Left renal pelvis (tissue), 4 donors: ENCODE measurements around the gene ANKFY1. TPM values are rescaled to one million over a fixed set of nuclear protein-coding genes. Genes with fewer than 3 reads are reported as not detected.

Experiments
- DNase-seq, 4 donors: peaks; one replicate each; pipeline ENCODE4 v3.0.0-alpha.2; 2013; ENCODE audit warnings: low read depth in 4 of 4, low spot score in 3 of 4
- polyA plus RNA-seq, 4 donors: library from polyadenylated mRNA; unstranded; fragments of 120-200 nt; gene quantifications; one replicate each; pipeline ENCODE4 v1.2.1, GENCODE V29; 2013; ENCODE audit not compliant: insufficient read length in 4 of 4

The ANKFY1 gene
- polyA plus RNA-seq, 4 donors = 46.0 to 51.8 (median 47.9) TPM

DNA sequence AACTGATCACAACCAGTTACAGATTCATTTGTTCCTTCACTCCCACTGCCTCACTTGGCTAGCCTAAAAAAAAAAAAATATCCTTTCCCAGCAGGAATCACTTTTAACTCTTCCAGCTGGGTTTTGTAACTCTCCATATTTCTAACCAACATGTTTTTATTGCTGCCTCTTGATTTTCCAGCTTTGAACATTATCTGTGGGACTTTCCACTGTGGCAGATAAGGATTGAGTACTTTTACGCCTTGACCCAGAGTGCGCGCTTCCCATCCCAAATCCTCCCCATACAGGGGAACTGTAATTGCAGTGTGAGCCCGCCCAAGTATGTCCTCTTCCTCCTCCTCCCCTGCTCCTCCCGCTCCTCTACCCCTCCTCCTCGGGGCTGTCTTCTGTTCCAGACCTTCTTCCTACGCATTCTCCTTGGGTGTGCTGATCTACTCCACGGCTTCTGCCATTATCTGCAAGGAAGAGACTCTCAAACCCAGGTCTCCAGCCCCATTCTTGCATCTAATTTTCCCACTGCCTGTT lies 77.4 kb downstream of the ANKFY1 start:
- DNase-seq = no peak

DNA sequence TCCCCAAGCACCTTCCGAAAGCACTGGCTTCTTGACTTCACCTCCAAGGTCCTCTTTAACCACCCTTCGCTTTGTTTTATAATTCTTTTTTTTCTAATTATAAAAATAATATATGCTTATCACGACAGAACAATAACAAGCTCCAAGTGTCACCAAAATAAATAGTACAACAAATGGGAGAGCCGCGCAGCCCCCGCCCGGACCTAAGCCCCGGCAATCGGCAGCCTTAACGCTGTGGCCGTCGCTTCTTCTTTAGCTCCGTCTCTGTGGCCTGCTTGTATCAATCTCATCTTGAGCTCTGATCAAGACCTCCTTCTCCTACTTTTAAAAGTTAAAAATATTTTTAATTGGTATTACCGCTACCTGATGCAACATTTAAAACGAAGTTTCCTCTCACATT lies 78.1 kb downstream of the ANKFY1 start:
- no peak for DNase-seq

DNA sequence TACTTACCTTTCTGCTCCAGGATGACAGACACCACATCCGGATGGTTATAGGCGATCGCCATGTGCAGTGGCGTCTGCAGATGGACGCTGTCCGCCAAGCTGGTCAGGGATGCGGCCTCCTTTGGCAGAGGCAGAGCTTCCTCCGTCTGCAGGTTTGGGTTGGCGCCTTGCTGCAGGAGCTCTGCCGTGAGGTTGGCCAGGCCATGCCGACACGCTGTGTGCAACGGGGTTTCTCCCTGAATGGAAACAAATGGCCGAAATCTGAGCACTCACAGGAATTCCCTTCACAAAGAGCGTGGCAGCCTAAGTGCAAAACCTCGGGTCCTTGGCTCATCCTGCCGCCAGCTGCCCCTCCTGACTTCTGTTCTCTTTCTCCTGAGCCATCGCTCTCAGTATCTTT lies 79.0 kb downstream of the ANKFY1 start:
- DNase-seq = no peak

DNA sequence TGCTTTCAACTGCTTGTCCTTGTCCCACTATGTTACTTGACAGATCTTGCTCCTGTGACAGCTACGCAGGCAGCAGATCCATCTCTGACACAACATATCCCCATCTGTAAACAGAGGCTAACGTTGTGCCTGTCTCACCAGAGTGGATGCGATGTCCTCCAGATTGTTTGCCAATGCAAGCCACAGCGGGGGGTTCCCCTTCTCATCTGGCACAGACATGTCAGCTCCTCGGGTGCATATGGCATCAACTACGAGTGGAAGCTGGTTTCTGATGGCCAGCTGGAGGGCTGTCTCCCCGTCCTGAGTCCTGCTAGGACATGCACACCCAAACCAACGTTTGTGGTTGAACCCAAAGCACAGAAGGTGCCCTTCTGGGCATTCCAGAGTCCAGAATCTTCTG lies 81.7 kb downstream of the ANKFY1 start:
- no peak for DNase-seq

DNA sequence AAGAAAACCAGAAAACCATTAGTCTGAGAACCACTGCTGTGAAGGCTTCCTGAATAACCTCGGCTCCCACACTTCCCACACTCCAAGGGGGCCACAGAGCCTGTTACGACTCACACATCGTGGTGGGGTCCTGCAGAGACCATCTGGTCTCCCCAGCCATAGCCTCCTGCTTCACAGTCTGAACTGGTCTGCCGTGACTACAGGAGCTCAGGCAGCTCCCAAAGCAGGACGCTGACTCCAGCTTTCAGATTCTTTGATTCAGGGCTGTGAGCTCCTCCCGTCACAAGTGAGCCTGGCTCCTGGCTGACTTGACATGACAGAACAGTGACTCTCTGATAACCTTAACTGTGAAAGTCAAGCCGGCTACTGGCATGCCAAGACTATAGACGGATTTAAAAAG lies 83.0 kb downstream of the ANKFY1 start:
- DNase-seq = no peak

DNA sequence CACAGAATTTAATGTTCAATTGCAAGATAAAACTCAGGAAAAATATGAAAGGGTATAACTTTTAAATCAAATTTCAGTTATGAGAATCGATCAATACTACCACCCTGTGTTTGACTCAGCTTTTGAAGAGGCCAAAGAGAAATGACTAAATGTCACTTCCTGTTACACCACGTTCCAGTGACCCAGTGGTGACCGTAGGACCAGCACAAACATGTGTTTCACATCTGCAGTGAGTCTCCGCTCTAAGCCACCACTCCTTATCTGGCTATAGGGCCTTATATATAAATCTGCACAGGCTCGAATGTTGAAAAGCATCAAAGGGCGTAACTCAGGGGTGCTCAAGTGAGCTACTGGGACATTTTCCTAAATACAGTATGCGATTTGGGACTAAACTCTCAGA lies 84.7 kb downstream of the ANKFY1 start:
- no peak for DNase-seq

DNA sequence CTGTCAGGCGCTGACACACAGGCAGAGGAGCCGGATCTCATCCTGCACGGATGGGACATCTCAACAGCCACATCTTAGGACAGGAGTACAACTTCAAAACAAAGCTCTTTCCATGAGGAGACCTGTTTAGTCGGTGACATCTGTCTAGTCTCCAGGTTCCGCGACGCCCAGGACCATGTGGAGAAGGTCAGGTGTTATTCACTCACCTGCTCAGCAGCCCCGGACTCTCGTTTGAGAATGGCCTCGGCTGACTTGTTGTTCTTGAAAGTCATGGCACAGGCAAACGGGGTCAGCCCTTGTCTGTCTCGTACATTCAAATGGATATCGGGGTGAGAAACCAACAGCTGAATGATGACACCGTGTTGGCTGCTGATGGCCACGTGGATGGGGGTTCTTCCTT lies 85.1 kb downstream of the ANKFY1 start:
- DNase-seq = no peak

DNA sequence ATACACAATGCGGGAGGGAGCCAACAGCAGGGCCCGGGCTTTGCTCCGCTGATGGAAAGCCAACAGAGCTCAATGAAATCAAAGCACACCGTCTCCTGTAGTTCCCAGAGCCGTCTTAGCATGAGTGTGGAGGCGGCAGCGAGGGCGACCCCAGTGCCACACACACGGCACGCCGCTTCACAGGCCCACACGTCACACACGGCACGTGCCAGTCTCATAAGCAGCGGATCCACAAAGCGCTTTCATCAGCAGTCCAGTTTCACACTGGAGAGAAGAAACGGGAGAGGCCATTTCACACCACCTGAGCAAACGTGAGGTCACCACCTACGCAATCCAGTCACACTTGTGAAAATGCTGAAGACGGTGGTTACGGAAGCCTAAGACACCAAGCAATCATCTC lies 86.0 kb downstream of the ANKFY1 start:
- DNase-seq = no peak

DNA sequence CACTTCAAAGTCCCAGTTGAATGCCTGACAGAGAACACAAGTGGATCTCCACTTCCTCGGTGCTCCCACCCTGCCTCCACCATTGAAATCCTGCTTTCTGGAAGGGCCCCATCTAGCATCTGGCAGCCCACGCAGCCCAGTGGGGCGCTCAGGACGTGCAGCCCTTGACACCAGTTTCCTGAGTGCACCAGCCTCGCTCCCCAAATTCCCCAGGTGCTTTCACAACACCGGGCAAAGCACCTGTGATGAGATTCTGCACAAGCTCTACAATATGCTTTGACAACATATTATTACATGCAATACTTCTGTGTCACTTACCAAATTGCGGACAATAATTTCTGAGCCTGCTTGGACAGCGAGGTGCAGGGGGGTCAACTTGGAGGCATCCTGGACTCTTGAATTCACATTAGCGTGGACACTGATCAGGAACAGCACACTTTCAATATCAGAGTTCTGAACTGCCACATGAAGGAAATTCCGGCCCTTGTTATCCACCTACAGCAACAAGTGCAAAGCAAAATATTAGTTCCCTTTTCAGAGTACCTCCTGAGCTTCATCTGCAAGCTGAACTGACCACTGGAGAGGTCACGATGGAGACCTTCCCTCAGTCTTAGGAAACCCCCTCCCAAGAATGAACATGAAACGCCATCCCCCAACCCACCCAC lies 86.8 kb downstream of the ANKFY1 start:
- DNase-seq = no peak

DNA sequence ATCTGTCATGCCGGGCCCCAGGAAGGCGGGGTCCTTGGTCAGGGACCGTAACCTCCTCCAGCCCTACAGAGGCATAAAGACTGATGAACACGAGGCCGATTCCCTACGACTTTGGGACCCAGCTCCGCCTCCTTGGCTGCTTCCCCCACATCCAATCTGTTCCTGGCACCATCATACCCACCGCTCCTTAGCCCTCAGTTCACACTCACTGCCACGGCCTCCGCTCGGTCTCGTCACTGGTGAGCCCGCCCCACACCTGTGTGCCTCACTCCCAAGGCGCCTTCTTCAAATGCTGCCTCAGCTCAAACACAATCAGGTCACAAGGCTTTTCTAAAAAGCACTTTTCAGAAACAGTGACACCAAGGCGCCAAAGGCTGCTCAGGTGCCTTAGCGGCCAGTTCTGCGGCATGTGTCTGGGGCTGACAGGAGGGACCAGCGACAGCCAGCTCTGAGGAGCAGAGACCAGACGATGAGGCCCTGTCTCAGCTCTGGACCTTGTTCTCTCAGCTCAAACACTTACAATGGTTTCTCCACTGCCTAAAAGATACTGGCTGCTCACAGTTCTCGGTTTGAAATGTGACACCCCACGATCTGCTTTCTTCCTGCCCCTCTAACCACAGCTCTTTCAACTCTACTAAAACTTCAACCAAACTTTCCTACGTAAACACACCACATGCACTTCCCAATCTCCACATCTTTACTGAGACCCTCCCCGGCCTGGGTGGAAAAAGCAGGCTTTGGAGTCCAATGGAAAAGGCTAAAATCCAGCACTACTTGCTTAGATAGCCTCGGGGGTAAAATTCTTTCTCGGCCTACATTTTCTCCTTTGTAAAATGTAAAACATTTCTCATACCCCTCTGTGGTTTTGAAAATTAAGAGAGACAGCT lies 87.6 kb downstream of the ANKFY1 start:
- no peak for DNase-seq

DNA sequence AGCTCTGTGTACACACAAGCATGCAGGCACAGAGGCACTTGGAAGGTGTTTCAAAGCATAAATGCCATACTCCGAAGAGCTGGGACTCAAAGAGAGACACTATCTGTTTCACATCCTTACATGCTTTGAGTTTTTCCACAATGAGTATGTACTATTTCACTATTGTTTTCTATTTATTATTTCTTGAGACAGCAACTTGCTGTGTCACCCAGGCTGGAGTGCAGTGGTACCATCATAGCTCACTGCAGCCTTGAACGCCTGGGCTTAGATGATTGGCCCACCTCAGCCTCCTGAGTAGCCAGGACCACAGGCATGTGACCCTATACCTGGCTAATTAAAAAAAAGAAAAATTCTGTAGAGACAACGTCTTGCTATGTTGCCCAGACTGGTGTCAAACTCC lies 89.2 kb downstream of the ANKFY1 start:
- no peak for DNase-seq

DNA sequence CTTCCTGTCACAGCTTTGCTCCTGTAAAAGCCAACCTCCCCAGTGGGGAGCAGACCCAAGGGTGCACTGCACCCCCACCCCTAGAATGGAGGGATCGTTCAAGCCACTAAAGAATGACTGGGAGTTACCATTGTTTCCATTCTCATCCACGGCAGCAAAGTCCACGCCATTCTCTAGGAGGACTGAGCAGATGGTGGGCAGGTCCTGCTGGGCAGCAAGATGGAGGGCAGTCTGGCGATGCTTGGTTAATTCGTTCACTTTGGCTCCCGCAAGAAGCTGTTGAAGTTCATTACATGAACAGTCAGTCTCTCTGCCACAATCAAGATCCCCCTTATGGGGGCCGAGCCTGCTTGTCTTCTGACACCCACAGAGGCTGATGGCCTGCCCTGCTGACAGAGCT lies 90.0 kb downstream of the ANKFY1 start:
- DNase-seq = no peak

DNA sequence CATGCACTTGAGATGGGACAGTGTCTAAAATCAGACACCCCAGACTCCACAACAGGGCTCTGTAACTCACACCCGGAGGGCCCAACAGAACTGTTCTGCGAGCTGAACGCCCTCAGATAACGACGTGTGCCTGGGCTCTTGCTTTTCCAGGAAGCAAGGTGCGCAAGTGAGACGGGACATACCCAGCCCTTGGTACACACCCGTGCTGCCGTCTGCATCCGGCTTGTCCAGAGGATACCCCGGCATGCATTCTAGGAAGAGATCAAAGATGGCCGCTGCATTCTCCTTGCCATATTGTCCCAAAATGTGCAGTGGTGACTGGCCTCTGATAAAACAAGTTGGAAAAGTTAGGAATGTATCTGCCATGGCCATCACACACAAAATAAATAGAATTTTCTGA lies 91.4 kb downstream of the ANKFY1 start:
- DNase-seq = no peak

DNA sequence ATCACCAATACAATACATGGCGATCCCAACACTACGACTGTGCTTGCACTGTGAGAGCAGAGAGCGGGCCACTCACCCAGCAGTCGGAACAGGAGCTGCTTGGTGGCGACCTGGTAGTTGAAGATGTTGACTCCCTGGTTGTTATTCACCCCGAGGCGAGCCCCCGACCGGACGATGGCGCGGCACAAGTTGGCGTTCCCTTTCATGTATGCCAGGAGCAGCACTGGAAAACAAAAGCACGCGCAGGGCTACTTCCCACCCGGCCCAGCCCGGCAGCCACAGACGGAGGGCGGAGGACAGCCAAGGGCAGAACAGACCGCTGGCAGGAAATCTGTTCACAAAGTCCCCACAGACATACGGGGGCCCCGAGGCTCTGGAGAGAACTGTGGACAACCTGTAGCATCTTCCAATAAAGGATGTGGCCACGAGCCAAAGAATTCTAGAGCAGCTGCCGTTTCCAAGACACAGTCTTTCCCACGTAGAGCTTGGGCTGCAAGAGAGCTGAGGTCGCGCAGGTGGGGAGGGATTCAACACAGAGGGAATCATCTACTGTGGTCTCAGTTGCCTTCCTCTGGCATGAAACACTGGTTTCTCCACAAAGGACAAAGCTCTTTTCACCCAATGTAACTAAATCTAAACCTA lies 93.0 kb downstream of the ANKFY1 start:
- no peak for DNase-seq

DNA sequence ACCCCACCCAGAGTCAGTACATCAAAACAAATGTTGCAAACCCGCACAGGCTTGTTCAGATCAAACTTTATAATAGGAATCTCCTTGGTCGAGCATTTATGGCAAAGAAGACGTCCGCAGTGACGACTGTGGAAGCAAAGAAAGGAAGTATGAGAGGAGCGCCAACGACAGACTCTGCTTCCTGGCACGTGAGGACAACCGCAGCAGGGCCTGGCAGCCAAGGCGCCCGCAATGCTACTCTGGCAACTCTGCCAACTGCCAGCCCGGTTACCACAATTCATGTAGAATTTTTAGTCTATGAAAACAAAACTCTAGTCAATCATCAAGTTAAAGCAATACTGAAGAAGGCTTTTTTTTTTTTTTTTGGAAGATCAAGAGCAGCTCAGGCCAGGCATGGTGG lies 96.0 kb downstream of the ANKFY1 start:
- DNase-seq = no peak

DNA sequence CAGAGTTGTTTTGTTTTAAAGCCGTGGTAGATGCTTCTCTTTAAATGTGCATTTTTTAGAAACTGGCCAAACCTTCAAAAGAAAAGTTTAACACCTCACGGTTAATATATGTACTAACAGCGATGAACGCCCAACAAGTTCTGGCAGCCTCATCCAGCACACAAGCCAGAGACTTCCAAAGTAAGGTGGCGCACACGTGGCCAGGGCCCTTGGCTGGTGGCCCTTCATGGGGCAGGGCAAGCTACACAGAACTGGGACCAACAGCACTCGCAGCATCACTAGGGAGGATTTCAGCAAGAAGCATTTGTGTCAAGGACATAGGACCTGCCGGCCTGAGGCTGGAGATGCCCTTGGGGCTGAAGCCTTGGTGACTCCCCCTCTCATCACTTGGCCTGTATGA lies 97.4 kb downstream of the ANKFY1 start:
- DNase-seq = no peak

DNA sequence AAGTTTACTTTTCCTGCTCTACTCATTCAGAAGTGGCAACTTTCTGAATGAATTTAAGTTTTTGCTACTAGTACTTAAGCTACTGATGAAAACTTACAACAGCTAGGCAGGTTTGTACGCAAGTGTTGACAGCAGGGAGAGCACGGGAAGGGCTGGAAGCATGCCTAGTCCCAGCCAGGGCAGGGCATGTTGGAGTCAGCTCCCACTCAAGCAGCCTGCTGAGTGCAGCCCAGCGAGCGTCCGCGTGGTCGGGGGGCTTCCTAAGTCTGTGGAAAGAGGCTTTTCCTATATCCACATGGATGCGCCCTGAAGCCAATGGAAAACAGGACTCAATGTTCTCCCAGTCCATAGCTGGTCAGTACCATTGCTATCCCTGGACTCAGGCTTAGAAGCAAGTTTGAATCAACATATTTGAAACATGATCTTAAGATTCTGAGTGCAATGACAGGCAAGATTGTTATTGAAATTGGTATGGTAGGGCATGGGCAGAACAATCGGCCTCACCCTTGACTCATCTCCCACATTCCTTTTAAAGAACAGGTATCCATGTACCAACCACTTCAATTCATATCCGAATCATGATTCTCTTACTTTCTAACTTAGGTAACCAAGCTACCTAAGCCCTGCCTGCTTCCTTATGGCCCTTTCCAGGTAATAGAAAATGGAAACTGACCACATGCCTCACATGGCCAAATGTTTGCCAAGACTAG lies 98.3 kb downstream of the ANKFY1 start:
- no peak for DNase-seq

DNA sequence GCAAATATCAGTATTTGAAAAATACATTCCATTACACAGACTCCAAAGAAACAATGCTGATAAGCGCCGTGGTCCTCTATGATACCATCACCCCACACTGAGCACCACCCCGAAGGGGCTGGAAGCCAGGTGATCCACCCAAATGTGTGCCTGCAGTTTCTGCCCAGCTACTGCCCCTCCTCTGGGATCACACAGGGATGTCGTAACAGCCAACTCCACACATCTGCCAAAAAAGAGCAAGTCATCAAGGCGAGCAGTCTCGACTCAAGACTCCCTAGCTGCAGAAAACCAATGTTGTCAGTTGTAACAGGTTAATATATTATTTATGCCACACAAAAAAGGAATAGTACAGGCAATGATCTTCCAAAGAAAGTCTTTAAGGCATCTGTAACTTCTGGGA lies 99.8 kb downstream of the ANKFY1 start:
- DNase-seq = no peak

DNA sequence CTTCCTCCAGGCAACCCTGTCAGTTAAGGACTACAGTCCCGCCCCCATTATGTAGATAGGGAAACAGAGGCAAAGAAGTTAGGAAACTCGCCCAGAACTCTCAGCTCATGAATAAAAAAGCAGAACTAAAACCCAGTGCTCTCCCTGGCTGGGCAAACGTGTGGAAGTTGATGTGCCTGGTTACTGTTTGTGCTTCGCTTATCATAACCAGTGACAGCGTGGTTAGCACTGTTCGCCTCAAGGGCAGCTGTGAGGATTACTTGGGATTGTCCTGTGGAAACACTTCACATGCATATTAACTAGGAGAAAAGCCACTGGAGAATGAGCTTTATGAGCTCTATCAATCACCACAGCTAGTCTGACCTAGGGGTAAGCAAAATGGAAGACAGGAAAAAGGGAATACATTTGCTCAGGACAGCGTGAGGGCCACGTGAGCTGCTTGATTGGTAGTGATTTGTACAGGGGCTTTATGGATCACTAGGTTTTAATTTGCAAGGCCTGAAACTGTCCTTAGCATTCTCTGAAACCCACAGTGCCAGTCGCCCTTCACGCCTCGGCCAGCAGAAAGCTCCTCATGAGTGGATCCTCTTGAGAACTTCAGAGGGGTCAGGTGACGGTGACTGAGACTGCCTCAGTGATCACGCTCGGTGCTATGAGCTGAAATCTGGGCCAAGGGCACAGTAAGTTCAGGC lies 100.9 kb downstream of the ANKFY1 start:
- no peak for DNase-seq

DNA sequence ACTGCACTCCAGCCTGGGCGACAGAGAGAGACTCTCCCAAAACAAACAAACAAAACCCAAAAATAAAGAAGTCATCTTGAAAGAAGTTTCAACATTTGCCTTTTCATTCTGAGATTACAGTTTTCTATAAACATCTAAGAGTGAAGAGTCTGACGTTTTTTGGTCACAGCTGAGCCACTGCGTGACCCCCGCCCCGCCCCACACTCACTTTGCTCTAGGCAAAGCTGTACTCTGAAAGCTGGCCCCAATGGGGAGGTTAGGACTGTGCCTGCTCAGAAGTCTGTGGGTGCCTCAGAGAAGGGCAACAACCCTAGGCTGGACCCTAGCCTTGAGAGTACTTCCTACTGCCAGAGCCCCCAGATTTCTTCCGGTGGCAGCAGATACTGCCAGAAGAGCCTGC lies 101.5 kb downstream of the ANKFY1 start:
- DNase-seq = no peak

DNA sequence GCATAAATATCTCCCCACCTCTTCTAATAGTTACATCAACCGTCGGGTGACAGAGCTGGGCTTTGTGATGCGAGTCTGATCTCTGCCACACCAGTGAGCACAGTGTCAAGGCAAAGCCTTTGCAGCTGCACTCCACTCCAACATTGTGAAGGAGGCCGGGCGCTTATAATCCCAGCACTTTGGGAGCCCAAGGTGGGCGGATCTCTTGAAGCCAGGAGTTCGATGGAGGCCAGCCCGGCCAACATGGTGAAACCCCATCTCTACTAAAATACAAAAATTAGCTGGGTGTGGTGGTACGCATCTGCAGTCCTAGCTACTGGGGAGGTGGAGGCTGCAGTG lies 101.8 kb downstream of the ANKFY1 start:
- DNase-seq = no peak
